HS-5 (cell line): ENCODE data around the gene MARK4.

ENCODE experiments used
- DNase-seq: peaks from one replicate; pipeline ENCODE4 v3.0.0-alpha.2; 2012; ENCODE audit warnings: low read depth

MARK4 gene

DNA sequence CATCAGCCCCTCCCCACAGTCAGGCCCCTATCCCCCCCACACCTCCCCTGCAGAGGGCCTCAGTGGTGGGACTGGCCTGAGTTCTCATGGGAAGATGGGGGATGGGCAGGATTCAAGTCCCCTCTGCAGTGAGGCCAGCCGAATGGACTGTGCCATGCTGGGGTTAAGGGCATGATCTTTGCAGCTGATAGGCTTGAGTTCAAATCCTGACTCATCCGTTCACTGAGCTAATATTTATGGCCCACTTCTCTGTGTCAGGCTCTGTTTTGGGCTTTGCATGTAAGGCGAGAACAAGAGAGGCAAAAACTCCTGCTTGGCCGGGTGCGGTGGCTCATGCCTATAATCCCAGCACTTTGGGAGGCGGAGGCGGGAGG, 20.7 kb downstream of the MARK4 start:
- DNase-seq, result no peak

GRCh38 chr19:45273521-45273855, 22.4 kb downstream of the MARK4 start:
- DNase-seq, result no peak

GRCh38 chr19:45275370-45275971, 24.4 kb downstream of the MARK4 start:
- DNase-seq, result no peak

GRCh38 chr19:45276284-45276687, 25.2 kb downstream of the MARK4 start:
- DNase-seq, result no peak

DNA sequence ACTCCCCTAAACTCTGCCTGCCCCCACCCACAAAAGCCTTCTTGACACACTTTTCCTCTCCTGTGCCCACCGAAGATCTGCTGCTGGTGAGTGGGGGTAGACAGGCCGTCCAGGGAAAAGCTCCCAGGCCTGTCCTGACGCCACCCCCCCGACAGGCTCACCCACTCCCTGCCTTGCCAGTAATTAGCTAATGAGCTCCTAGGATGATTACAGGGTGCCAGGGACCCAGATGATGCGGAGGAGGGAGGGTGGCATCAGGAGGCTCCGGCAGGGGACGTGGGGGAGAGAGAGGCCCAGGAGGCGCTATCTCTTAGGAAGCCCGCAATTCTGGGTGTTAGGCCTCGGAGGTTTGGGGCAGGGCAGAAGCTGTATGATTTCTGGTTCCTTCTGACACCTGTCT, 27.0 kb downstream of the MARK4 start:
- DNase-seq, result no peak

DNA sequence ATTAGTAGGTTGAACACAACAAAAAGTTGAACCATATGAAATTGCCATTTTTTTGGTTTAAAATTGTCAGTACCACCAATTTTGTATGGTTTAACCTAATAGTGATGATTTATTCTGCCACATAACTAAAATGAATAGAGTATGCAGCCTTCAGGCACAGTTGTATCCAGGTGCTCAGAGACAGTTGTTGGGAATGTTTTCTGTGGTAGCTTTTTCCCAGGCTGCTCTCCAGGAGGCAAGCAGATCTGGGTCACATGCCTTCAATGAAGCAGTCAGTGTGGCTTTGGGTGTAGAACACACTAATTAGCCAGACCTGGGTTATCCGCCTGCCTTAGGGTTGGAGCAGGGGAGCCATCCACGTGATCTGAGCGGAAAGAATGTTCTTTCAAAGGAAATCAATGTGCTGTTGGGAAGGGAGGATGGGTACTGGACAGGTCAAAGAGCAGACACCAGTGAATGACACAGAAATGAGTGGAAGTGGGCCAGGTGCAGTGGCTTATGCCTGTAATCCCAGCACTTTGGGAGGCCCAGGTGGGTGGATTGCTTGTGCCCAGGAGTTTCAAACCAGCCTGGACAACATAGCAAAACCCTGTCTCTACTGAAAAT, 28.6 kb downstream of the MARK4 start:
- no peak for DNase-seq

DNA sequence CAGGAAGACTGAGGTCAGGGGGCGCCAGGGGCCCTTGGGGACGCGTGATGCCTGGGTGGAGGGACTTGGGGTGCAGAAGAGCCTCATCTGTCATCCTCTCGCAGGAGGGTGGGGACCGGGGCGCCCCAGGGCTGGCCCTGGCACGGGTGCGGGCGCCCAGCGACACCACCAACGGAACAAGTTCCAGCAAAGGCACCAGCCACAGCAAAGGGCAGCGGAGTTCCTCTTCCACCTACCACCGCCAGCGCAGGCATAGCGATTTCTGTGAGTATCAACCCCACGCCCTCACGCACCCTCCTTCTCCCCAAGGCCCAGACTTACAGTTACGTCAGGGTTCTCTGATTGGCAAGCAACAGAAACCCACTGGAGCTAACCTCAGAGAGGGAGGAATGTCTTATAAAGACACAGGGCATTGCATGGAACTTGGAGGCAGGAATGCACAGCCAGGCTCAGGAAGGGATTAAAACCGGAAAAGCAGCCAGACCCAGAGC, 29.4 kb downstream of the MARK4 start:
- no peak for DNase-seq

- no peak for DNase-seq
Observed at GRCh38 chr19:45283443-45284033, 32.5 kb downstream of the MARK4 start.

GRCh38 chr19:45290381-45290931, 39.4 kb downstream of the MARK4 start:
- no peak for DNase-seq

GRCh38 chr19:45291834-45292233, 40.8 kb downstream of the MARK4 start:
- DNase-seq, result no peak

DNA sequence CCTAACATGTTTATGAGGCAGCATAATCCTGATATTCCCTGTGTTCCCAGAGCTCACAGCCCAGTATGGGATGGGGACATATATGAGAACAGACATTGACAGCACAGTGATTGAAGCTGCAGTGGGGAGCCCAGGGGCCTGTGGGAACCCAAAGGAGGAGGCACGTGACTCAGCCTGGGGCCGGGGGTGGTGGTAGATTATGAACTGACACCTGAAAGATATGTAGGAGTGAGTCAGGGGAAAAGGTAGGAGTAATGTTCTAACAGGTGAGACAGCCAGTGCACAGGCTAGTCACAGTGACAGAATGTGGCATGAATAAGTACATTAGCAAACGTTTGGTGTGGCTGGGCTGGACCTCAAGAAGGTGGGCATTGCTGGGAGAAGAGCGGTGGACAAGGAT, 42.6 kb downstream of the MARK4 start:
- DNase-seq, result no peak

- DNase-seq, result no peak
Observed at GRCh38 chr19:45294291-45295029, 43.4 kb downstream of the MARK4 start.

GRCh38 chr19:45295873-45296272, 44.8 kb downstream of the MARK4 start:
- DNase-seq, result no peak

DNA sequence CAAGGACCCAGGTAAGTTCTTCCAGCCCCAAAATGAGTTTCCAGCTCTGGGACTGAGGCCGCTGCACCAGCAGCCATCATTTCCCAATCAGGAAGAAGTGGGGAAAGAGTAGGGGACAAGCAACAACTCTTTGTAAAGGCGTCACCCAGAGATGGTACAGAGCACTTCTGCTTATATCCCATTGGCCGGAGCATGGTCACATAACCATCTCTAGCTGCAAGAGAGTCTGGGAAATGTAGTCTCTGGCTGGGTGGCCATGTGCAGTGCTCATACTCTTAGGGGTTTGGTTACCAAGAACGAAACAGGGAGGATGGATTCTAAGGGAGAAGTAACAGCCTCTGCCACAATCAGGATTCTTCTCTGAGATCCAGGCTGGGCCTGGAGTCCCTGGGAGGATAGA, 45.3 kb downstream of the MARK4 start:
- no peak for DNase-seq

DNA sequence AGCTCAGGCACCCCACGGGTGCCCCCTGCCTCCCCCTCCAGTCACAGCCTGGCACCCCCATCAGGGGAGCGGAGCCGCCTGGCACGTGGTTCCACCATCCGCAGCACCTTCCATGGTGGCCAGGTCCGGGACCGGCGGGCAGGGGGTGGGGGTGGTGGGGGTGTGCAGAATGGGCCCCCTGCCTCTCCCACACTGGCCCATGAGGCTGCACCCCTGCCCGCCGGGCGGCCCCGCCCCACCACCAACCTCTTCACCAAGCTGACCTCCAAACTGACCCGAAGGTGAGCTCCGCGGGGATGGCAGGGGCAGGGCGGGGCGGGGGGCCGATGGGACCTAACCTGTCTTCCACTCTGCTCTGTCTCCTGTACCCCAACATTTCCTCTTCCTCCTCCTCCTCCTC, 46.6 kb downstream of the MARK4 start:
- DNase-seq, result no peak

GRCh38 chr19:45298264-45298663, 47.2 kb downstream of the MARK4 start:
- no peak for DNase-seq

DNA sequence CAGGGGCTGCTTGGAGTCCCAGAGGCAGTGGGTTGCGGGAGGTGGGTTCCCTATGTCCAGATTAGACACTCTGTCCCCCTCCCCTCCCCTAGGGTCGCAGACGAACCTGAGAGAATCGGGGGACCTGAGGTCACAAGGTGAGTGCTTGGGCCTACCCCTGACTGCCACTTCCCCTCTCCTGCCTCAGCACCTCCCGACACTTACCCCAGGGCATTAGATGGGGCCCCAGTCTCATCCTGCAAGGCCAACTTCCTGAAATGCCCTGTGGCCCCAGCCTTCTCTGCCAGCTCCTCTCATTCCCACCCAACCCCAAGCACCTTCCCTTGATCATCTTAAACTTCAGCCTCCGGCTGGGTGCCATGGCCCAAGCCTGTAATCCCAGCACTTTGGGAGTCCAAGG, 48.6 kb downstream of the MARK4 start:
- no peak for DNase-seq

DNA sequence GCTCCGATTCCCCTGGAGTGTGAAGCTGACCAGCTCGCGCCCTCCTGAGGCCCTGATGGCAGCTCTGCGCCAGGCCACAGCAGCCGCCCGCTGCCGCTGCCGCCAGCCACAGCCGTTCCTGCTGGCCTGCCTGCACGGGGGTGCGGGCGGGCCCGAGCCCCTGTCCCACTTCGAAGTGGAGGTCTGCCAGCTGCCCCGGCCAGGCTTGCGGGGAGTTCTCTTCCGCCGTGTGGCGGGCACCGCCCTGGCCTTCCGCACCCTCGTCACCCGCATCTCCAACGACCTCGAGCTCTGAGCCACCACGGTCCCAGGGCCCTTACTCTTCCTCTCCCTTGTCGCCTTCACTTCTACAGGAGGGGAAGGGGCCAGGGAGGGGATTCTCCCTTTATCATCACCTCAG, 51.3 kb downstream of the MARK4 start:
- DNase-seq, result no peak

GRCh38 chr19:45303269-45304060, 52.4 kb downstream of the MARK4 start:
- DNase-seq, result no peak

DNA sequence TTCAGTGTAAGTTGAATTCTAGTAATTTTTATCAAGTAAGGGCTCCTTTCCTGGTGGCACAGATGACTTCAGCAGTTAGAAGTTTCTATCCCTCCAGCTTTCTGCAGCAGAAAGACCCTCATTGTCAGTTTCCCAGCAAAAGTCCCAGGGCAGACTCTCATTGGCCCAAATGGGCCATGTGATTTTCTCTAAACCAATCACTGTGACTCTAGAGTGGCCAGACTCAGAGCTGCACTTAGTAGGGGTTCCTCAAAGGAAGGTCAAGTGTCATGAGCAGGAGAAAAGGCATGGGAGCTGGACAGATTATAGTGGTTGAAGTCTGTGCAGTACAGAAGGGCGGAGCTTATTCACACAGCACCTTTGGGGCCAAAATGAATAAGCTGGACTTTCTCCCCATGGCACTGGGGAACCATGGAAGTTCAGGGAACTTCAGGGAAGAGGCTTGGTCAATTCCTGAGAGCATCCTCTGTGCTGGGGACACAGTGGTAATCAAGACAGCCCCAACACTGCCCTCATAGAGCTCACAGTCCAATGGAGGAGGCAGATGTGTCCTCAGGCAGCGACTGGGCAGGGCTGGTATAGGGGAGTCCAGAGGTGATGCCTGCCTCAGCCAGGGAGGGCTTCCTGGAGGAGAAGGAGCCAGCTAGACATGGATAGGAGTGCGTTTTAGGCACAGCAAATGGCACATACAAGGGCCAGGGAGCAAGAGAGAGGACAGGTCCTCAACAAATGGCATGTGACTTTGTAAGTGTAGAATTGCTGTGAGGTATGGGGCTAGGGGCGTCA, 53.3 kb downstream of the MARK4 start:
- DNase-seq, result no peak

DNA sequence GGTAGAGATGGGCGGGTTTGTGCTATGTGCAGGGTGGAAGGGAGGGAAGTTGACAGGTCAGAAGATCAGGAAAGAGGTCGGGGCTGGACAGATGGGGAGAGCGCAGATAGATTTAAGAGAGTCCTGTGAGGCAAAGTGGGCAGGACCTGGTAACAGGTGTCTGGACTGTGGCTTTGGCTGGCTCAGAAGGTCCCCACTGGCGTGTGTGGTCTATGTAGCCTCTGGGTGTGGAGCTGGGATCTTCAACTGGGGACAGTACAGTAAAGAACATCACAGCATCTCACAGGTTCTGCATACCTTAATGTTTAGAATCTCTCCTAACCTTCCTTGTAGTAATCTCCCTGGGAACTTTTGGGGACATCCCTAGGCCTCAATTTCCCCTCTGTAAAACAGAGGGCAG, 53.9 kb downstream of the MARK4 start:
- no peak for DNase-seq
